Panc1 (cell line): ENCODE measurements around the gene ADAMTS19.

Experiments
- CTCF ChIP-seq: fragments of 450-650 bp; IDR thresholded peaks from 2 replicates; pipeline ENCODE4 v1.5.1; 2017; ENCODE audit warnings: mild to moderate bottlenecking
- POLR2AphosphoS5 ChIP-seq: IDR thresholded peaks from 2 replicates; pipeline ENCODE4 v1.6.1; 2012; ENCODE audit warnings: mild to moderate bottlenecking, low read depth, low read length, moderate library complexity
- REST ChIP-seq, 2 experiments: IDR thresholded peaks; 2 replicates each; pipeline ENCODE4 v1.6.1; 2011 to 2012; ENCODE audit warnings: low read depth in 2 of 2, control low read depth in 1 of 2, low read length in 1 of 2, mild to moderate bottlenecking in 1 of 2, moderate library complexity in 1 of 2; ENCODE audit not compliant: insufficient read depth in 1 of 2
- SIN3A ChIP-seq: IDR thresholded peaks from 2 replicates; pipeline ENCODE4 v1.6.1; 2012; ENCODE audit warnings: low read depth, mild to moderate bottlenecking, low read length, moderate library complexity, borderline replicate concordance; ENCODE audit not compliant: insufficient read depth
- TCF7L2 ChIP-seq: IDR thresholded peaks from 2 replicates; pipeline ENCODE4 v1.6.1; 2011; ENCODE audit warnings: mild to moderate bottlenecking, low read depth, low read length, inconsistent platforms

GRCh38 chr5:129508606-129509005 is 48.5 kb downstream of the ADAMTS19 start:
- TF ChIP-seq REST (IDR thresholded peaks at IDR 0.05; ENCODE audit: insufficient read depth in 1 of 2, low read depth in 2 of 2, low read length in 1 of 2) (no peak), CTCF (no peak), TCF7L2 (no peak), POLR2AphosphoS5 (no peak), SIN3A (no peak)
